GM18520 (cell line): ENCODE results near the gene CCDC107.
"Not testable (repeated sequence)": the region's sequence is repeated elsewhere in the genome, so short reads cannot be mapped to it uniquely, and the experiment has no call there.

Experiments used
- ATAC-seq: cut with Tn5 transposase; IDR thresholded peaks from one replicate; pipeline ENCODE4 v1.9.1; 2021; ENCODE audit not compliant: unreplicated experiment

The CCDC107 gene

GRCh38 chr9:35637427-35637955 lies 20.6 kb upstream of the CCDC107 start:
- ATAC-seq = not testable (repeated sequence)

GRCh38 chr9:35638751-35639150 lies 19.3 kb upstream of the CCDC107 start:
- not testable (repeated sequence) for ATAC-seq

DNA sequence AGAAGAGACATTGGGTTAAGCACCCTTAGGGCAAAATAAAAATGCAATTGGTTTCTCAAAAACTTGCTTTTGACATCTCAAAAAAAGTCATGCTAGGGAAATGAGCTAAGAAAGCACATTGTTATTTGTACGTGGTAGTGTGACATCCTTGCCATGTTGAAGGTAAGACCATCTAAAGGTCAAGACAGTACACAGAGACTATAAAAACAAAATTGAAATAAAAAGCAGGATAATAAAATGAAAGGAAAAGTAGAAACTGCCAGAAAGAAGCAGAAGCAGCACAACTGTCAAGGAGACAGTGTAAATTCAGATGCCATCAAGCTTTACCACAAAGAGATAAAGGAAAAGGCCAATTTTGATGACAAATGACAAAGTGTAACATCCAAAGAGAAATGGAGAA lies 18.9 kb upstream of the CCDC107 start:
- not testable (repeated sequence) for ATAC-seq

GRCh38 chr9:35639631-35640030 lies 18.5 kb upstream of the CCDC107 start:
- ATAC-seq = no peak

GRCh38 chr9:35640431-35640830 lies 17.7 kb upstream of the CCDC107 start:
- ATAC-seq = not testable (repeated sequence)

DNA sequence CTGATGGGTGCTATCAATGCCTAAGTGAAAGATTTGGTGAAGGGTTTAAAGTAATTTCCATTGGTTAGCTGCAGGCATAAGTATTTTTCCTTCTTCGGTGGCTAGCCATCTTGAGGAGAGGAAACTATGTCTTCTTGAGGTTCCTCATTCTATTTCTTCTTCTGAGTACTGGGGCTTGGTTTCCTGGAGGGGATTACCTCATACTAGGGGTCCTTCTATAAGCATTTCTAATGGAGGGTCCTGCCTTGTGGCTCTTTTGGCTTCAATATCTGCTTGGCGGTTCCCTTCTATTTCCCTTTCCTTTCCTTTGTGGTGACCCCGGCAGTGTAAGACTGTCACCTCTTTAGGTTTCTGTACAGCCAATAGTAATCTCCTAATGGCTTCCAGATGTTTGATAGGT lies 16.6 kb upstream of the CCDC107 start:
- ATAC-seq = not testable (repeated sequence)

GRCh38 chr9:35643046-35643445 lies 15.0 kb upstream of the CCDC107 start:
- ATAC-seq = no peak

- not testable (repeated sequence) for ATAC-seq
Measured at GRCh38 chr9:35645736-35646135, 12.4 kb upstream of the CCDC107 start.

GRCh38 chr9:35646153-35646532 lies 11.9 kb upstream of the CCDC107 start:
- no peak for ATAC-seq

- peak; percentile 92 for ATAC-seq
Measured at GRCh38 chr9:35646533-35647265, 11.4 kb upstream of the CCDC107 start.

- ATAC-seq = no peak
Measured at GRCh38 chr9:35649431-35650340, 8.4 kb upstream of the CCDC107 start.

- ATAC-seq = no peak
Measured at GRCh38 chr9:35650341-35651158, 7.5 kb upstream of the CCDC107 start, which contains the start of gene SIT1. SIT1 (minus strand) TSS chr9:35650931; CDS start chr9:35650853, 78 bp downstream.

- ATAC-seq = no peak
Measured at GRCh38 chr9:35651956-35652828, 5.9 kb upstream of the CCDC107 start.

DNA sequence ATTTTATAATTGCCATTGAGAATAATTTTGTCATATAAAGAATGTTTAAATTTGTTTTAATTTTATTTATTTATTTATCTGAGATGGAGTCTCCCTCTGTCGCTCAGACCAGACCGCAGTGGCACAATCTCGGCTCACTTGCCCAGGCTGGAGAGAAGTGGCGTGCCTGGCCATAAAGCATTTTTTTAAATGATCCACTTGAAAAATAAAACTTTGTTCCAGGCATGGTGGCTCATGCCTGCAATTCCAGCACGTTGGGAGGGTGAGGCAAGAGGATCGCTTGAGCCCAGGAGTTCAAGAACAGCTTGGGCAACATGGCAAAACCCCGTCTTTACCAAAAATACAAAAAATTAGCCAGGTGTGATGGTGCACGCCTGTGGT lies 5.3 kb upstream of the CCDC107 start:
- no peak for ATAC-seq

DNA sequence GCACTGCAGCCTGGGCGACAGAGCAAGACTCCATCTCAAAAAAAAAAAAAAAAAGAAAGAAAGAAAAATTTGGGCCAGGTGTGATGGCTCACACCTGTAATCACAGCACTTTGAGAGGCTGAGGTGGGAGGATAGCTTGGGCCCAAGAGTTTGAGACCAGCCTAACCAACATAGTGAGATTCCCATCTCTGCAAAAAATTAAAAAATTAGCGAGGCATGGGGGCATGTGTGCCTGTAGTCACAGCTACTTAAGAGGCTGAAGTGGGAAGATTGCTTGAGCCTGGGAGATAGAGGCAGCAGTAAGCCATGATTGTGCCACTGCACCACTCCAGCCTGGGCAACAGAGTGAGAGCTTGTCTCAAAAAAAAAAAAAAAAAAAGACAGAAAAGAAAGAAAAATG lies 4.5 kb upstream of the CCDC107 start:
- no peak for ATAC-seq

DNA sequence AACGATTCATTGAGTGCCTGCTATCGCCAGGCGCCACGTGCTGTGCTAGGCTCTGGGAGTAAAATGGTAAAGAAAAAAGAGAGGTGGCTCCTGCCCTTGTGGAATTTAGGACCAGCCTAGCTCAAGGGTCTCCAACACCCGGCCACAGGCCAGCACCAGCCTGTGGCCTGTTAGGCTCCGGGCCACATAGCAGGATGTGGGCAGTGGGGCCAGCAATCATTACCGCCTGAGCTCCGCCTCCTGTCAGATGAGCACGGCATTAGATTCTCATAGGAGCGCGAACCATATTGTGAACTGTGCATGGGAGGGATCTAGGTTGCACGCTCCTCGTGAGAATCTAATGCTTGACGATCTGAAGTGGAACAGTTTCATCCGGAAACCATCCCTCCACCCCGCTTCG lies 1.7 kb upstream of the CCDC107 start:
- no peak for ATAC-seq

DNA sequence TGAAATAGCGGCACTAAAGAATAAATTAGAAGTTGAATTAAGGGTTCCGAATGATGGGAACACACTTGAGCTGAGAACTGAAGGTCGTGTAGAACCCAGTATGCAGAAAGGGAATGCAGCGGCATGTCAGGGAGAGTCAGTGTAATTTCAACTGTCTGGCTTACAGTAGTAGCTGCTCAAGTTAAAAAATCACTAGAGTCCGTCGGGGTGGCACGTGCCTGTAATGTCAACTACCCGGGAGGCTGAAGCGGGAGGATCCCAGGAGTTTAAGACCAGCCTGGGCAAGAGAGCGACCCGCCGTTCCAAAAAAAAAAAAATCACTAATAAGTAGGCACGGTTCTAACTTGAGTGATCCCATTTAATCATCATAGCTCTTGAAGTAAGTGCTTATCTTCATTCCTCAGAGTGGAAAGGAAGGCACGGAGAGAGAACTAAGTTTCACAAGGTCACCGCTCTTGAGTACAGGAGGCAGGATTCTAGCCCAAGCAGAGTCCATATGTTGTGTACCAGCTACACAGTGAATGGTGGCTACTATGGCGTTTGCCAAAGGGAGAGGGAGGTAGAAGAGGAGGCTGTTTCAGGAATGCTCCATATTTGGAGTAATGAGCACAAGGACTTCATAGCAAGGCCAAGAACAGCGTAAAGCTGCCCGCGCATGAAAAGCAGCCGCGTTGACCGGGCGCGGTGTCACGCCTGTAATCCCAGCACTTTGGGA lies 1.1 kb upstream of the CCDC107 start:
- ATAC-seq = no peak

DNA sequence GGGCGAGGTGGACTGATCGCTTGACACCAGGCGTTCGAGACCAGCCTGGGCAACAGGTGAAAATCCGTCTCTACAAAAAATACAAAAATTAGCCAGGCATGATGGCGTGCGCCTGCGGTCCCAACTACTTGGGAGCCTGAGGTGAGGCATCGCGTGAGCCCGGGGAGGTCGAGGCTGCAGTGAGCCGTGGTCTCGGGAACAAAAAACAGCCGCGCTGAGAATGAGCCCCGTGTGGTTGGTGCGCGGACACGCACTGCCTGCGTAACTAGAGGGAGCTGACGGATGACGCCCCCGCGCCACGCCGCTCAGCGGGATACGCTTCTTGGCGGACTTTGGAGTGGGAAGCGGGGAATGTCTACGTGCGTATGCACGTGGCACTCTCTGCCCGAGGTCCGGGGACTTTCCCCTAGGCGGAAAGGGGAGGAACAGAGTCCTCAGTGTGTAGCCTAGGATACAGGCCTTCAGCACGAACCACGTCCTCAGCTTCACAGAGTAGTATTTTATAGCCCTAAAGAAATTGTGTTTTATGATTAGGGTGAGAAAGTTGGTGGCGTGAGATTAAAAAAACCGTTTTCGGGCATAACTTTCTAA lies 451 bp upstream of the CCDC107 start, which contains the start of gene RMRP:
Gene RMRP (minus strand): TSS at position 474 of the 591 bp plus-strand sequence.
- peak; percentile 78 for ATAC-seq

- ATAC-seq = no peak
Measured at GRCh38 chr9:35658968-35659220, 802 bp downstream of the CCDC107 start.
